Myocyte (in vitro differentiated cells): ENCODE data around the gene BSN. TPM values are rescaled to one million over a fixed set of nuclear protein-coding genes. Genes with fewer than 3 reads are reported as not detected.
"Not testable (repeated sequence)": the region's sequence is repeated elsewhere in the genome, so short reads cannot be mapped to it uniquely, and the experiment has no call there.

Experiments
- DNase-seq: peaks from one replicate; pipeline ENCODE4 v3.0.0-alpha.2; 2012; ENCODE audit warnings: low read depth
- total RNA-seq: library from RNA; depleted of rRNA; stranded (reverse); fragments of >200 nt; gene quantifications from 2 replicates; pipeline ENCODE4 v1.2.3, GENCODE V29; 2014

BSN gene
- total RNA-seq, 1 donor from 2014 or later = 0.45 TPM

- peak; percentile 94 for DNase-seq
These were observed 135.0 kb downstream of the BSN start, which contains the start of the genes MST1 and RNF123 for GRCh38 chr3:49689046-49689907. Gene MST1, minus strand, starts transcription at chr3:49689474. Its CDS starts 783 bp downstream, at chr3:49688691. Gene RNF123, plus strand, starts transcription at chr3:49689557. Its CDS starts 1,609 bp downstream, at chr3:49691166.

- not testable (repeated sequence) for DNase-seq
These were observed 135.8 kb downstream of the BSN start for GRCh38 chr3:49689908-49690624.

GRCh38 chr3:49690856-49691255, 136.6 kb downstream of the BSN start:
- not testable (repeated sequence) for DNase-seq

- DNase-seq = not testable (repeated sequence)
These were observed 137.2 kb downstream of the BSN start for GRCh38 chr3:49691481-49691880.

- DNase-seq = peak; percentile 91
These were observed 140.3 kb downstream of the BSN start for GRCh38 chr3:49694409-49695070.

GRCh38 chr3:49695350-49696015, 141.2 kb downstream of the BSN start:
- DNase-seq = not testable (repeated sequence)

GRCh38 chr3:49699281-49699979, 145.2 kb downstream of the BSN start:
- DNase-seq = peak; percentile 67

- DNase-seq = no peak
These were observed 145.7 kb downstream of the BSN start for GRCh38 chr3:49700014-49700413.

- DNase-seq = no peak
These were observed 146.3 kb downstream of the BSN start for GRCh38 chr3:49700453-49701128.

GRCh38 chr3:49701388-49702077, 147.3 kb downstream of the BSN start:
- DNase-seq = no peak

GRCh38 chr3:49702672-49703071, 148.4 kb downstream of the BSN start:
- DNase-seq = no peak

GRCh38 chr3:49703443-49703927, 149.2 kb downstream of the BSN start:
- peak; percentile 75 for DNase-seq

GRCh38 chr3:49703956-49704355, 149.7 kb downstream of the BSN start:
- no peak for DNase-seq

- no peak for DNase-seq
These were observed 150.4 kb downstream of the BSN start for GRCh38 chr3:49704629-49705028.

GRCh38 chr3:49705390-49705960, 151.2 kb downstream of the BSN start:
- no peak for DNase-seq

GRCh38 chr3:49706456-49707112, 152.3 kb downstream of the BSN start:
- DNase-seq = no peak

GRCh38 chr3:49707113-49707480, 152.8 kb downstream of the BSN start:
- peak; percentile 45 for DNase-seq

GRCh38 chr3:49709852-49710251, 155.6 kb downstream of the BSN start:
- DNase-seq = no peak
